Inflammatory macrophage treated with lipopolysaccharide for 1 hour (primary cell): ENCODE data around the gene MAMSTR.

Experiments used
- DNase-seq, 2 donors: peaks; one replicate each; pipeline ENCODE4 v3.0.0-alpha.2; 2020 to 2022

MAMSTR gene

DNA sequence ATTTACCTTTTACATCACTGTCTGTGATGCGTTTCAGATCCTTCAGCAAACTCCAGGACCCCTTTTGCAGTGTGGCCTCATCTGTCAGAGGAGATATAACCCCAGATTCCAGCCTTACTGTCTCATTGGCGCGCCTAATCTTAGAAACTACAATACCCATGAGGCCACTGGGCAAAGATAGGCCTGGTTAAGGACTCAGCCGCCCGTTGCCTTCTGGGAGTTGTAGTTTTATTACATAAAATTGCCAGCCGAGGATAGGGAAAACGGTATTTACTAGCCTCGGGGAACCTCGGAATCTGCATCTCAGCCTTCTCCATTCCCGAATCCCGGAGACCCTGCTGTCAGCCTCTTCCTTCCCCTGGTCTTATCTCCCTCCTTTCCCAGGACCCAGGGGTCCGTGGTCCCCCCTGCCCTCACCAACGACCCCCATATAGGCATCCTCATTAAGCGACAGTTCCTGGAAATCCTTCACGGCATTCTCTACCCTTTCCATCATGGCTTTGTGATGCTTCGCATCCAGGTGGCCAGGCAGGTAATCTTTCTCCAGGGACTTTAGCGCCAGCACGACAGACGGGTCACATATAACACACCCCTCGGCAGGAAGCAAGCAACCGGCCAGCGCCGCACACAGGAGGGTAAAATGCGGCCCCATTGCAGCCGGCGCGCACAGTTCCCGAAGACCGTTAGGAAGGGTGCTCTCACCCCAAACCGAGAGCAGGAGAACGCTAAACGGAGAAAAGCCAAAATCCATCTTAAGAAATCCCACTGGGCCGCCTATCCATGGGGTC is 25.9 kb upstream of the MAMSTR start:
- peak; percentile 69 to 84 for DNase-seq

DNA sequence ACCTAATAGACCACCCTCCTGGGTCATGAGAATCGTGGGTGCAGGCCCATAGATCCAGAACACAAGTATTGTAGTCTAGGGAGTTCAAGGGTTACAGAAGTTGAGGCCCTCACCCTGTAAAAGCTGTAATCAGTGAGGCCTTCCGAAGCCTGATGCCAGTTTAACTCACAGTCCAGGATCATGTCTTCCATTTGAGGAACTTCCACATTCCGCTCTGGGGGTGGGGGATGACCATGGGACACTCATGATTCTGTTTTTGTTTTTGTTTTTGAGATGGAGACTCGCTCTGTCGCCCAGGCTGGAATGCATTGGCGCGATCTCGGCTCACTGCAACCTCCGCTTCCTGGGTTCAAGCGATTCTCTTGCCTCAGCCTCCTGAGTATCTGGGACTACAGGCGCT is 22.6 kb upstream of the MAMSTR start:
- peak; percentile 45 to 78 for DNase-seq

DNA sequence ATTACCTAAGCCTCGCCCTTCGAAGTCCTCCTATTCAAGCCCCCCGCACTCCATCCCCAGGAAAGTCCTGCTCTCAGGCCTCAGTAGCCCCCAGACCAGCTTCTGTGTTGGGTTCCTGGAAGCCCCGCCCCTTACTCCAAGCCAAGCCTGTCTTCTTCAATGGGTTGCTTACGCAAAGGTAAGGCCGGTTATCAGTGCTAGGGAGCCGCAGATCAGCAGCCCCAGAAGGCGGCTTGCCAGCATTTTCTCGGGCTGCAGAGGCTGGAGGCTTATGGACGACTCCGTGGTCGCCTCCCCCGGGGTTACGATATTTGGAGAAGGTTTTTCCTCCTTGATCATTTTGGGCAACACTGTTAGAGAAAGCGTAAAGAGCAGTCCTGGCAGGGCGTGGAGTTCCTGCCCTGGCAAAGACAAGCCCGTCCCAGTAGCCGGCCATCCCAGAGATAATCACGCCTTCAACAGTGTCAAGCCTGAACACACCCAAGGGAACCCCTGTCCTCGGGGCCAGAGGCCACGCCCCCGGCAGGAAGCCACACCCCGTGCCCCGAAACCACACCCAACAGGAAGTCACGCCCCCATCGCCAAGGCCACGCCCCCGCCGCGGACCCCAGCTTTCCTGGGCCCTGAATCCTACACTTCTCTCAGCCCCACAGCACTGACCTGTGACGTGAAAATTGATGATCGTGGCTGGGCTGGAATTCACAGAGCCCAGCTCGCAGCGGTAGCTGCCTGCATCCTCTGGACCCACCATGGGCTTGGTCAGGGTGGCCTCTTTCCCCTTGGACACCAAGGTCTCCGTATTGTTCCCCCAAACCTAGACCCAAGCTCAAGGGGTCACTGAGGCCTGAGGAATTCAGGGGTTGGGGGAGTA is 21.8 kb upstream of the MAMSTR start:
- DNase-seq = peak in 1 of 2 donors; percentile 25

DNA sequence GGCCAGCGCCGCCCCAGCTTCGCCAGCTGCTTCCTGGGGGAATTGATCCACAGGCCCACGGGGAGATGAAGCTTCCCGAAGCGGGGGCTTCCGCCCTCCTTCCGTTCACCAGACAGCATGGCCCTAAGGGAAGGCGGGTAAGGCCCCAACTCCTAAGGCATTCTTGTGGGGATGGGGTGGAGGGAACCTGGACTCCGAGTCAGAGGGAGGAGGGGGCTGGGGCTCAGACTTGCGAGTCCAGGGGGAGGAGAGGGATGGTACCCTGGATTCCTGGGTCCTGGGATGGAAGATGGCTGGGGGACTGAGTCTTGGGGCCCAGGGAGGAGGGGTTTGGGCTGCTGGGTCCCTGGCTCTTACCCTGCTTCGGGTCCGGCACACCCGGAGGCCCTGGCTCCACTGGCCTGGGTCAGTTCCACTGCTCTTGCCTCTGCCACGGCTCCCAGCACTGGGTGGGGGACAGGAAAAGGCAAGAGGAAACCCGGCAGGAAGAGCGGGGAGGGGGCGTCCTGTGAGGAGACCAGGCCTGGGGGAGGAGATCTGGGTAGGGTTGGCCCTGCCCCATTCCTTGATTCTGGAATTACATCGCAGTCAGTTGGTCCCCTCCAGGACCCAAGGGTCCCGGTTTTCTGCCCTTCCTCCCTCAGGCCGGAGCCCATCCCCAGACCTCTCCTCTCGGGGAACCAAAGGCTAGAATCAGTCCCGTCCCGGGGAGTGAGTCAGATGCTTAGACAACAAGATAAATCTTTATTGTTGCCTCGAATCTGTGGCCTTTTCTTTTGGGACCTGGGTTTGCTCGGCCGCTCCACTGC is 20.8 kb upstream of the MAMSTR start, which contains the start of gene RASIP1:
TSS of gene RASIP1 (minus strand) at position 447 of the 809 bp plus-strand sequence. CDS start at position 119, 328 bp downstream.
- no peak for DNase-seq

DNA sequence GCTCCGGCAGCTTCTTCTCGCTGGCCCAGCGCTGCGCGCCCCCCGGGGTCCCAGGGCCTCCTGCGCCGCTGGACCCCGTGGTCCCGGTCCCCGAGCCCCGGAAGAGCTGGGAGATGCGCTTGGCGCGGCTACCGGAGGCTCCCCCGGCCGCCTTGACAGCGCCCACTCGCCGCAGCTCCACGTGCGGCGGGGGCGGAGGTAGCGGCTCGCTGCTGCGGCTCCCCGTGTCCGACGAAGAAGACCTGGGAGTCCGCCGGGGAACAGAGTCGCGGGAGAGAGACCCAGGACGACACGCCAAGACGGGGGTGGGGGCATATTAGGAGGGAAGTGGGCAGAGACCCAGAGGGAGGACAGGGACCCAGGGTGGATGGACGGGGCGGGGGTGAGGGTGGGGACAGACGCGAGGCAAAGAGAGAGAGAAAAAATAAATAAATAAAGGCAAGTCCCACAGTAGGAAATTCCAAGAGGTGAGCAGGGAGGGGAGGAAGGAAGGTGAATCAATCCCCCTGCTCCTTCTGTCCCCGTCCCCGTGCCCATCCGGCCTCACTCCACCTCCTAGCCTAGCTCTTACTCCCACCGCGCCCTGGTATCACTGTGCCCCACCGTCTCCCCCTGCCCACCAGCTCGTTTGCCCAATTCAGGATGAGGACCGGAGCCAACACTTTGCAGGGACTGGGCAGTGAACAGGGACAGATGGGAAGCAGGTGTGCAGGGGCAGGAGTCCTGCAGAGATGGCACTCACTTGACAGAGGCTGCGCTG is 20.1 kb upstream of the MAMSTR start:
- DNase-seq = no peak

DNA sequence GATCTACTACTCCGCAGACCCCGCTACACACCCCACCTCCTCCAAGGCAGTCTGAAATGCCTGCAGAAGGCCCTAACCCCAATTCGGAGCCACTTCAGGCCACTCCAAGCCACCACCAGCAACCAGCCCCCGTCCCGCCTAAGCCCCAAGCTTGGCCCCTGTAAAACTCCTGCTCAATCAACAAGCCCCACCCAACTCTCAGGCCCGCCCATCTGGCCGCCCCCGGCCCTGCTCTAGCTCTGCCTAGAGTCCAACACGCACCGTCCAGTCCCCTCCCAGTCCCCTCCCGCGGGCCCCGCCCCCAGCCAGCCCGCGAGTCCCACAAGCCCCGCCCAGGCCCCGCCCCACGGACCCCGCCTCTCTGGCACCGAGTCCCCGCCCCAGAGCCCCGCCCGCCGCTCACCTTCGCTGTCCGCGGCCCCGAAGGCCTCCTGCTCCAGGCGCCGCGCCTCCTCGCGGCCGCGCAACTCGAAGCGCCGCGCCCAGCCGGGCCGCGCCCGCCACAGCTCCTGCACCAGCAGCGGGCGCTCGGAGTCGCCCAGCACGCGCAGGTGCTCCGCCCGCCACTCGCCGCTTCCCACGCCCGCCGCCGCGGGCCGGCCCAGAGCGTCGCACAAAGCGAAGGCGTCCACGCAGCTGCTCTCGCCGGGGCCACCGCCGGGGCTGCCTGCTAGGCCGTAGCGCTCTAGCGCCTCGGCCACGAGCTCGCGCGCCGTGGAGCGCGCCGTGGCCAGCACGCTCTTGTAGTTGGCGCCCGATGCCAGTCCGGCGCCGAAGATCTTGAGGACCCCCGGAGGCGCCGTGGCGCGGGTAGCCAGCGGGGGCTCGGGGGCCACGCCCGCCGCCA is 19.3 kb upstream of the MAMSTR start:
- peak; percentile 81 to 84 for DNase-seq

DNA sequence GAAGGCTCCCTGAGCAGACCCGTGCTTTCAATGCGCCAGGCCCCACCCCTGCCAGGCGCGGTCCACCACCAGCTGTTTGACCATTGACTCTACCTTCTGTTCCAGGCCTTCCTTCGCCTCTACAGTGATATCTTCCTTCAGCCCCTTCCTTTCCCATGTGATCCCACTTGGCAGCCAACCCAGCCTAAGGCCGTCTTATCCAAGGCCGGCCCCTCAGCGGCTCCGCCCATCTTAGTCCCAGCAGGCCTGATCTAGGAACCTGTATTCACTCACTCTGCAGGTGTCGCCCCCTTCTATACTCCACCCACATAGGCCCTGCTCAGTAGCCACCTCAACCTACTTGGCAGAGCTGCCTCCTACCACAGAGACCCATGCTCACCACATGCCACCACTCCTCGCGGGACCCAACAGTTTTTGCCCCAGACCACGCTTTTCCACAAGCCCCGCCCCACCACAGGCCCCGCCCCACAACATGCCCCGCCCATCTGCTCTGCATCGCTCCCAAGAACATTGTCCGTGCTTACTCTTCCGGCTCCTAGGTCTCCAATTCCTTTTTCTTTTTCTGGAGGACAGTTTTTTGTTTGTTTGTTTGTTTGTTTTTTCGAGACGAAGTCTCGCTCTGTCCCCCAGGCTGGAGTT is 18.0 kb upstream of the MAMSTR start:
- DNase-seq = no peak

DNA sequence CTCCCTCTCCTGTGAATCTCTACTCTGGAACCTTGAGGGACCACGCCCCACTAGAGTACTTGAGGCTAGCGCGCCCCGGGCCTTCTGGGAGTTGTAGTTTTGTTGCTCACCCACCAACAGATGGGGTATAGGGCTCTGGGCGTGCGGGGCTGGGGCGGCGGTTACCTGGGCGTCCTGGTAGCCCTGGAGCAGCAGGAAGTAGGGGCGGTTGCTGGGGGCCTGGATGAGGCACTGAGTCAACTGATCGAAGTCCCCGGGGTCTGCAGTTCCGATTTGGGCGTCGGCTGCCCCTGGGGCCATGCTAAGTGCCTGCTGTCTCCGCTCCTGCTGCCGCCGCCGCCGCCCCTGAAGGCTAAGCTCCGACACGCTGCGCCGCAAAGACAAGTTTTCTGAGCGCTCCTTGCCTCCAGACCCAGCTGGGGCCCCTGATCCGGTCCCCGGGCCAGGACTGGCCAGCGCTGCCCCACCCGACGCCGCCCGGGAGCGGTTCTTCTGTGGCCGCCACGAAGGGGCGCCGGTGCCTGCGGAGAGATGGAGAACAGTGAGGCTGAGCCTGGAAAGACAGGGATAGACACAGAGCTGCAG is 15.6 kb upstream of the MAMSTR start:
- no peak for DNase-seq

DNA sequence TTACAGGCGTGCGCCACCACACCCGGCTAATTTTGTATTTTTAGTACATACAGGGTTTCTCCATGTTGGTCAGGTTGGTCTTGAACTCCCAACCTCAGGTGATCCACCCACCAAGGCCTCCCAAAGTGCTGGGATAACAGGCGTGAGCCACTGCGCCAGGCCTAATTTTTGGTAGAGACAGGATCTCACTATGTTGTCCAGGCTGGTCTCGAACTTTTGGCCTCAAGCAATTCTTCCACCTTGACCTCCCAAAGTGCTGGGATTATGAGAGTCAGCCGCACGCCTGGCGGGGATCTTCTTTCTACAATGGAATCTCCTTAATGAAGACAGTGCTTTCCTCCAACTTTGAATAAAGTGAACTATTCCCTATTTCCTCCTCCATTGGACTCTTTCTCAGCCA is 15.1 kb upstream of the MAMSTR start:
- no peak for DNase-seq

DNA sequence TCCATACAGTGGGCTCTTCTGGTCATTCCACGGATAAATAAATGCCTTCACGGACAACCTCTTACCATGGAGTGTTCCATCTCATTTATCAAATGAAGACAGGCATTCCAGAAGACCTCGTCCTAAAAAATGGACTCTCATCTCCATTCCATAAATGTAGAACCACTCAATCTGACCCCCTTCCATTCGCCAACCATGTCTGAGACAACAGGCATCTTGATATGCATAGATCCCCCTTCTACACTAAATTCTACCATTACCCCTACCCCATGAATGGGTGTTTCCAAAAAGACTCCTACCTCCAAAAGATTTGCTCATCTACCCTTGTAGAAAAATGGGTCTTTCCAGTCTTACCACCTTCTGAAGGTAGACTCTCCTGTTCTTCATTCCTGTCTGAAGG is 11.9 kb upstream of the MAMSTR start:
- no peak for DNase-seq

DNA sequence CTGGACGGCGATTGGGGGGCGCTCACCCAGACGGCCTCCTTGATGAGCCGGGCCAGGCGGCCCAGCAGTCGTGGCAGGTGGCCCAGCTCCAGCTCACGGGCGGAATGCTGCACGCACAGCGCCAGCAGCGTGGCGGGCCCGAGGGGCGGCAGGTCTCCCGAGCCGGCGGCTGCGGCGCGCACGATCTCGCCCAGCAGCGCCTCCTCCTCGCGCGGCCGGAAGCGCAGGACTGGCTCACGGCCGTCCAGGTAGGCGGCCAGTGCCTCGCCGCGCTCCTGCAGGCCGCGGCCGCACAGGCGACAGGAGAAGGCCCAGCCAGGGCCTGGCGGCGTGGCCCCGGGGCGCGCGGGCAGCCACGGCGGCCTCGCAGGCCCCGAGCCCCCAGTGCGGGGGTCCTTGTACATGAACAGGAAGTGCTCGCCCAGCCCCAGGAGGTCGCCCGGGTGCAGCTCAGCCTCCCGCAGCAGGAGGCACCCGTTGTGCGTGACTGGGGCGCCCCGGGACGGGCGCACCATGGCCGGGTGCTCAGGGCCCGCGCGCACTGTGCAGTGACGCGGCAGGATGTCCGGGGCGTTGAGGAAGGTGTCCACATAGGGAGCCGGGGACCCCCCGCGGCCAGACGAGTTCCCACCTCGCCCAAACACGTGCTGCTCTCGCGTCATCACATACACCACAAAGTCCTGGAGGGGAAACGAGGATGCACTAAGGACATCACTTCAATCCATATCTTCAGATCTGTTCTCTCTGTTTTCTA is 9.6 kb upstream of the MAMSTR start:
- no peak for DNase-seq

DNA sequence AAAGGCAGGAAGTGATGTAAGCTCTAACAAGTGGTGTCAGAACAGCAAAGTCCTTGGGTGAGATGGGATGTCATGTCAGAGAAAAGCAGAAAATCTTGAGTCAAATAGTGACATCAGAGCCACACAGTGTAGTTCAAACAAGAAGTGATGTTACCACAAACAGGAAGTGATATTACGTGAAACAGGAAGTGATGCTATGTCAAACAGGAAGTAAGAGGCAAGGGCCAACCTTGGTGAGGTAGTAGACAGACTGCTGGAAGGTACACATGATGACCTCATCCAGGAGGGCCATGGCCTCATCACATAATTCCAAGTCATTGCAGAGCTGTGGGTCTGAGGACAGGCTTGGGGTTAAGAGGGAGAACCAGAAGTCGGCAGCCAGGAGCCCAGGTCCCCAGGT is 7.0 kb upstream of the MAMSTR start:
- DNase-seq = peak; percentile 55 to 56

DNA sequence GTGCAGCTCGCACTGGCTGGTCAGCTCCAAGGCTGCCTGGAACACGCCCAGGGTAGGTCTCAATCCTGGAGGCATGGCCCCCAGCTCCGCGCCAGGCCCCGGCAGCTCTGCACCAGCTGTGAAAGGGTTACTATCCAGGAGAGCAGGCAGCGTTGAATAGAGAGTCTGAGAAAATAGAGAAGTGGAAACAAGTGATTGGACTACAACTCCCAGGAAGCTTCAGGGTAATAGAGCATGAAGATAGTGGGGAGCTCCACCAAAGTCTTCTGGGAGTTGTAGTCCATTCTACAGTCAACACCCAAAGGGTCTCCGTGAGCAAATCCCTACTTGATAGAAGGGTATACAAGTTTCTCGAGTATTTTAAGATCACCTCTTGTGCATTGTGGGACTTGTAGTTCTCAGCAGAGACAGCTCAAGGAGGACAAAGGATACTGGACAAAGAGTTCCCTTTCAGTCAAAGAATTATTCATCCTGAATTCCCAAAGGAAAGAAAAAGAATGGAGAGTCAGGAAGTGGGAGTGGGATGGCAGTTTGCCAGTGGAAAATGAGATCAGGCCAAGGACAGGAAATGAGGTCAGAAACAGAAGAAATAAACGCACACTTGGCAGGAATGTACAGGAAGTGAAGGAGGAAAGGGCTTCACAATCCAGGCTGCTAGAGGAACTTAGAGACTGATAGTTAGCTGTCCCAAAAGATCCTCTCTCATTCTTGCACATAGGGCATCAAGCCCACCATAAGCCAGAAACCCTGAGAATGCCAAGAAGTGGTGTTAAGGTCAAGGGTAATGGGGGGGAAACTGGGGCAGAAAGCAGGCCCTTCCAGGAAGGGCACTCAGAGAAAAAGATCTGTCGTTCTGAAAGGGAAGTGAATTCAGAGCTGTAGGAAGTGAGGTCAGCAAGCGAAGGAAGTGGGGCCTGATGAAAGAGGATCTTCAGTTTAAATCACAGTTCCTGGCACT is 5.5 kb upstream of the MAMSTR start:
- DNase-seq = peak; percentile 52 to 63

DNA sequence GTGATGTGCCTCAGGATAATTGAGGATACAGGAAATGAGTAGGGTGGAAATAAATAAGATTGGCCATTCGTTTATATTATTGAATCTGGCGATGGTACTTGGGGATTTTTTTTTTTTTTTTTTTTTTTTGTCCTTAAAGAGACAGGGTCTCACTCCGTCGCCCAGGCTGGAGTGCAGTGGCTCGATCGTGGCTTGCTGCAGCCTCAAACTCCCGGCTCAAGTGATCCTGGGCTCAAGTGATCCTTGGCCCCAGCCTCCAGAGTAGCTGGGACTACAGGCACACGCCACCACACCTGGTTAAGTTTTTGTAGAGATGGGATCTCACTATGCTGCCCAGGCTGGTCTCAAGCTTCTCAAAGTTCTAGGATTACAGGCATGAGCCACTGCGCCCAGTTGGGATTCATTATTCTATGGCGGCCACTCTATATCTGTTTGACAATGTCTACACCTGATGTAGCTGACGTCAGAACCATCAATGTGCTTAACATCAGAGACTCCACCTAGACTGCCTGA is 2.7 kb upstream of the MAMSTR start:
- DNase-seq = no peak

DNA sequence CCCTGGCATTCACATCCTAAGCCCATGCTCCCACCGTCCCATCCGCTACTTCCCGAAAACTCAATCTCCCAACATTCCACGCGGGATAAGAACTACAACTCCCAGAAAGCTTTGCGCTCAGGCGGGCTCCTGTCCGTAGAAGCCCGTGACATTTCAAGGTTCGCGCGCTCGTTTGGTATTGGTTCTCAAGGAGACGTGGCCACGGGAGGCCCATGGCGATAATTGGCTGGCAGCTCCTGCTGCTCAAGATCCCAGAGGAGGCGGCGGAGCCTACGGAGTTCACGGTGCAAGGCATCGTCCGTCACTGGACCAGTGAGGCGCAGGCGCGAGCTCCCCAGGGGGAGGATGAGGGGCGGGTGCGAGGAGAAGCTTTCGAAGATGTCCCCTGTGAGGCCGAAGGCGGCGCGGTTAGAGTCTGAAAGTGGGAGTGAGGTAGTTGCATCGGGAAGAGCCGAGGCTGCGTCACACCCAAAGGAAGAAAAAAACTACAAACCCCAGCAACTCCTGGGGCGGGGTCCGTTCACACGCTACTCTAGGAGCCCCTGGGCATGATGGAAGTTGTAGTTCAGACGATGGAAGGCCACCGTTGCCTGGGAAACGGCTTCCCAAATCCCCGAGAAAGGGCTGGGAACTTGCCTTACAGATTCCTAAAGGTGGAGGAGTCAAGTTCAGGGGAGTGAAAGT is 1.2 kb upstream of the MAMSTR start:
- peak; percentile 97 to 98 for DNase-seq

DNA sequence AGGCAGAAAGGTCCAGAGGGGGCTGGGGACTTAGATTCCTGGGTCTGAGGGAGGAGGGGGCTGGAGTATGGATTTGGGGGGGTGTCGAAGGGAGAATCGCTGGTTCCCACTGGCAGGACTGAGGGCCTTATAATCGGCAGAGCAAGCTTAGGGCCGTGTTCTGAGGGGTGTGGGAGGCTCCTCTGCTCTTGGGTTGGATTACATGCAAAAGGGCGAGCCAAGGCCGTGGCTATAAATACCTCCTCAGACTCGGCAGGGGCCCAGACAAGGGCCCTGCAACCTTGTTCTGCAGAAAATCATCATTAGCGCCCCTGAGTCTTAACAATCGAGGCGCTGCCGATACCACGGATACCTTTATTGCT is 707 bp upstream of the MAMSTR start:
- DNase-seq = no peak

DNA sequence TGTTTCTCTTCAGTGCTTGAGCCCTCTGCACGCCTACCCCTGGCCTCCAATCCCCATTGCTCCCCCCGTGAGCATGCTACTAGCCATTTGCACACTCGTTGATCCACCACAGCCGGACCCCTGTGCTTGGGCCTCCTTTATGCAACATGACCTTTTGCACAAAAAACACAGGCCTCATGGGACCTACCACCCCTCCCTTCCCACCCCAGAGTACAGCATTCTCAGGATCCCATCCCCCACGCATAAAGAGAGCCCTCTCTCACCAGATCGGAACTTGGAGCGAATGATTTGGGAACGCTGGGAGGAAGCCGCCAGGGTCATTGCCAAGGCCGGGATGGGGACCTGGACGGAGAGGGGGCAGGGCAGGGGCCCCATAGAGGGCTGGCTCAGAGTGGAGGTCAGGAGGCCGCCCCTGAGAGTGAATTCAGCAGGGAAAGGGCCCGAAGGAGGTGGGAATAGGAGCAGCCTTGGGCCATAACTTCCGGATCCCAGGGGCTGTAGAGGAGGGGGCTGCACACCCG is 754 bp downstream of the MAMSTR start:
- DNase-seq = no peak
